Panc1 (cell line): ENCODE results near the gene PLPP4. TPM values are rescaled to one million over a fixed set of nuclear protein-coding genes. Genes with fewer than 3 reads are reported as not detected.

Experiments
- ATAC-seq: fragments of 200-7000 bp; cut with Tn5 transposase; 2 replicates; pipeline ENCODE4 v1.9.1; 2020; ENCODE audit warnings: mild to moderate bottlenecking, moderate library complexity
- BruUV-seq: library from RNA; stranded (reverse); fragments of 400-500 nt; replicated peaks from 2 replicates; lab custom pipeline; 2021; lab: Mats Ljungman, UMichigan
- CTCF ChIA-PET: fragments of 300-600 bp; sonication (Branson Sonifier 250); formaldehyde crosslinking; loops from one replicate; lab custom pipeline; 2022; ENCODE audit warnings: antibody characterized with exemption; lab: Charles Lee
- POLR2A ChIA-PET: fragments of 300-600 bp; sonication (Branson Sonifier 250); formaldehyde crosslinking; loops from one replicate; lab custom pipeline; 2022; ENCODE audit warnings: antibody characterized with exemption; lab: Charles Lee
- DNase-seq: peaks from one replicate; pipeline ENCODE4 v3.0.0-alpha.2; 2010; ENCODE audit warnings: low read depth, low spot score
- H3K27ac ChIP-seq: 2 replicates; pipeline ENCODE4 v1.5.1; 2011; ENCODE audit warnings: mild to moderate bottlenecking, low read length, inconsistent platforms
- H3K27me3 ChIP-seq: fragments of 200-500 bp; sonication (Bioruptor generic); 2 replicates; pipeline ENCODE4 v1.6.0; 2014; ENCODE audit warnings: low read length, inconsistent platforms; ENCODE audit not compliant: control insufficient read depth, insufficient read depth
- H3K36me3 ChIP-seq: fragments of 200-500 bp; sonication (Bioruptor generic); 2 replicates; pipeline ENCODE4 v1.5.1; 2014; ENCODE audit warnings: inconsistent platforms, mild to moderate bottlenecking, low read length, moderate library complexity; ENCODE audit not compliant: control insufficient read depth, insufficient read depth
- H3K4me1 ChIP-seq: 2 replicates; pipeline ENCODE4 v1.5.1; 2011; ENCODE audit warnings: inconsistent platforms, mild to moderate bottlenecking, low read length, moderate library complexity; ENCODE audit not compliant: control insufficient read depth, insufficient read depth
- H3K4me3 ChIP-seq, 2 experiments: 2 replicates each; pipeline ENCODE4 v1.5.1; 2011 to 2012; ENCODE audit warnings: low read depth in 2 of 2, low read length in 2 of 2, mild to moderate bottlenecking in 2 of 2, inconsistent platforms in 1 of 2, moderate library complexity in 1 of 2
- H3K9me3 ChIP-seq: fragments of 200-500 bp; sonication (Bioruptor generic); 2 replicates; pipeline ENCODE4 v1.5.1; 2014; ENCODE audit warnings: low read depth, mild to moderate bottlenecking, inconsistent platforms, low read length, moderate library complexity; ENCODE audit not compliant: control insufficient read depth, insufficient read depth
- CTCF ChIP-seq: fragments of 450-650 bp; IDR thresholded peaks from 2 replicates; pipeline ENCODE4 v1.5.1; 2017; ENCODE audit warnings: mild to moderate bottlenecking
- POLR2AphosphoS5 ChIP-seq: IDR thresholded peaks from 2 replicates; pipeline ENCODE4 v1.6.1; 2012; ENCODE audit warnings: mild to moderate bottlenecking, low read depth, low read length, moderate library complexity
- REST ChIP-seq, 2 experiments: IDR thresholded peaks; 2 replicates each; pipeline ENCODE4 v1.6.1; 2011 to 2012; ENCODE audit warnings: low read depth in 2 of 2, control low read depth in 1 of 2, low read length in 1 of 2, mild to moderate bottlenecking in 1 of 2, moderate library complexity in 1 of 2; ENCODE audit not compliant: insufficient read depth in 1 of 2
- SIN3A ChIP-seq: IDR thresholded peaks from 2 replicates; pipeline ENCODE4 v1.6.1; 2012; ENCODE audit warnings: low read depth, mild to moderate bottlenecking, low read length, moderate library complexity, borderline replicate concordance; ENCODE audit not compliant: insufficient read depth
- TCF7L2 ChIP-seq: IDR thresholded peaks from 2 replicates; pipeline ENCODE4 v1.6.1; 2011; ENCODE audit warnings: mild to moderate bottlenecking, low read depth, low read length, inconsistent platforms
- in situ Hi-C: cut with HindIII; loops from 2 replicates; pipeline ENCODE4 v1.10.0; 2016; ENCODE audit warnings: low sequenced_read_pairs, low pct_unique_long_range_greater_than_20kb
- intact Hi-C: fragments of 100-400 bp; cut with micrococcal nuclease; formaldehyde crosslinking; loops from one replicate; pipeline ENCODE4 v1.10.0; 2022; ENCODE audit not compliant: unreplicated experiment
- total RNA-seq: library from RNA; stranded (reverse); gene quantifications from one replicate; pipeline ENCODE4 v1.2.1, GENCODE V29; 2021; ENCODE audit not compliant: unreplicated experiment

Gene PLPP4
- total RNA-seq, 1 experiment from 2014 or later, result 0.18 TPM

- Histone ChIP-seq H3K4me3 (no peak overlapping the region), H3K27me3 (no peaks in the 10 kb centered on the region), H3K27ac (no peak overlapping the region), H3K36me3 (no peaks in the 10 kb centered on the region), H3K4me1 (no peaks in the 10 kb centered on the region), H3K9me3 (no peaks in the 10 kb centered on the region)
- TF ChIP-seq POLR2AphosphoS5, result no peak
- TF ChIP-seq REST (IDR thresholded peaks at IDR 0.05; ENCODE audit: insufficient read depth in 1 of 2, low read depth in 2 of 2, low read length in 1 of 2), result no peak
- no peak for TF ChIP-seq TCF7L2
- TF ChIP-seq SIN3A, result no peak
- TF ChIP-seq CTCF, result no peak
- CTCF ChIA-PET, result no interaction called here
- POLR2A ChIA-PET, result no interaction called here
- in situ Hi-C loops (no loop called here), intact Hi-C loops (no loop called here)
- no peak for ATAC-seq
- BruUV-seq, result no TSS peak
- DNase-seq, result no peak
Observed at GRCh38 chr10:120597902-120598301, 140.9 kb downstream of the PLPP4 start.

GRCh38 chr10:120598386-120598785 lies 141.4 kb downstream of the PLPP4 start:
- ChIA-PET POLR2A (interaction anchor here (0.5 kb wide), 1 partner anchor 1118 kb away, joined by 3 read pairs; no protein-coding TSS in a partner anchor), CTCF (no interaction called here)
- H3K27me3 ChIP-seq, result no peaks in the 10 kb centered on the region
- in situ Hi-C loops (no loop called here), intact Hi-C loops (no loop called here)
- no peaks in the 10 kb centered on the region for H3K36me3 ChIP-seq
- no peak overlapping the region for H3K4me3 ChIP-seq
- H3K9me3 ChIP-seq, result no peaks in the 10 kb centered on the region
- H3K4me1 ChIP-seq, result no peaks in the 10 kb centered on the region
- BruUV-seq, result no TSS peak
- no peak for DNase-seq
- no peak overlapping the region for H3K27ac ChIP-seq
- peak; percentile 70; the same call in 1 of the 2 replicates for ATAC-seq
- TF ChIP-seq POLR2AphosphoS5 (no peak), TCF7L2 (no peak), CTCF (peak; percentile 33), REST (IDR thresholded peaks at IDR 0.05; ENCODE audit: insufficient read depth in 1 of 2, low read depth in 2 of 2, low read length in 1 of 2) (no peak)
